Measurements from ENCODE around the gene CD3E. TPM values are rescaled to one million over a fixed set of nuclear protein-coding genes. Genes with fewer than 3 reads are reported as not detected.
"Not testable (repeated sequence)": the region's sequence is repeated elsewhere in the genome, so short reads cannot be mapped to it uniquely, and the experiment has no call there.

CD3E gene
- total and polyA plus RNA-seq, 2 experiments from 2014 or later, result not detected

- no peaks in the 10 kb centered on the region for H3K79me2 ChIP-seq (ENCODE audit: insufficient read depth)
- no peak overlapping the region for H3K27ac ChIP-seq
- H3F3A ChIP-seq (ENCODE audit: insufficient read depth), result no peaks in the 10 kb centered on the region
- H4K20me1 ChIP-seq (ENCODE audit: insufficient read depth), result no peaks in the 10 kb centered on the region
- no peak overlapping the region for H3K4me2 ChIP-seq (ENCODE audit: unreplicated experiment)
- TF ChIP-seq EZH2phosphoT487 (IDR thresholded peaks at IDR 0.05; ENCODE audit: insufficient read depth, low read depth), result no peak
- TF ChIP-seq EZH2 (IDR thresholded peaks at IDR 0.05; ENCODE audit: insufficient read depth, poor library complexity, severe bottlenecking), result no peak
- H3K9ac ChIP-seq, result no peak overlapping the region
- H3K9me3 ChIP-seq (ENCODE audit: low read depth), result no peaks in the 10 kb centered on the region
- DNase-seq, result no peak
- no peak overlapping the region for H2AFZ ChIP-seq
- no peak overlapping the region for H3K4me3 ChIP-seq
- no peaks in the 10 kb centered on the region for H3K4me1 ChIP-seq (ENCODE audit: insufficient read depth)
- H3K36me3 ChIP-seq (ENCODE audit: low read depth), result no peaks in the 10 kb centered on the region
- WGBS, 2 experiments (ENCODE audit: low coverage in 1 of 2, low lambda C conversion rate in 2 of 2, missing lambda C conversion rate in 2 of 2), result 29 to 32% methylated on average over 8 of the region's 8 CpGs
- in situ Hi-C loops (cut with MboI), result no loop called here
- no peaks in the 10 kb centered on the region for H3K9me2 ChIP-seq (ENCODE audit: insufficient read depth)
- H3K27me3 ChIP-seq (replicated peaks; ENCODE audit: insufficient read depth), result peaks cover 11% of the 10 kb centered on the region; the same call in 1 of the 2 replicates
These were observed 2.8 kb upstream of the CD3E start for GRCh38 chr11:118301600-118302195.

DNA sequence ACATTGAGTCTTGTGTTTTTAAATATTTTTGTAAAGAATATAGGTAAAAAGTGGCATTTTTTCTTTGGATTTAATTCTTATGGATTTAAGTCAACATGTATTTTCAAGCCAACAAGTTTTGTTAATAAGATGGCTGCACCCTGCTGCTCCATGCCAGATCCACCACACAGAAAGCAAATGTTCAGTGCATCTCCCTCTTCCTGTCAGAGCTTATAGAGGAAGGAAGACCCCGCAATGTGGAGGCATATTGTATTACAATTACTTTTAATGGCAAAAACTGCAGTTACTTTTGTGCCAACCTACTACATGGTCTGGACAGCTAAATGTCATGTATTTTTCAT, 333 bp upstream of the CD3E start:
- TF ChIP-seq EZH2 (IDR thresholded peaks at IDR 0.05; ENCODE audit: insufficient read depth, poor library complexity, severe bottlenecking) (no peak), EZH2phosphoT487 (IDR thresholded peaks at IDR 0.05; ENCODE audit: insufficient read depth, low read depth) (no peak)
- Histone ChIP-seq H3K27ac (no peak overlapping the region), H3K79me2 (ENCODE audit: insufficient read depth) (no peaks in the 10 kb centered on the region), H3F3A (ENCODE audit: insufficient read depth) (no peaks in the 10 kb centered on the region), H2AFZ (no peak overlapping the region), H3K9me2 (ENCODE audit: insufficient read depth) (no peaks in the 10 kb centered on the region), H3K4me1 (ENCODE audit: insufficient read depth) (no peaks in the 10 kb centered on the region), H3K9me3 (ENCODE audit: low read depth) (no peaks in the 10 kb centered on the region), H3K9ac (no peak overlapping the region), H3K36me3 (ENCODE audit: low read depth) (no peaks in the 10 kb centered on the region), H3K4me2 (ENCODE audit: unreplicated experiment) (no peak overlapping the region), H4K20me1 (ENCODE audit: insufficient read depth) (no peaks in the 10 kb centered on the region), H3K4me3 (no peak overlapping the region), H3K27me3 (replicated peaks; ENCODE audit: insufficient read depth) (peaks cover 11% of the 10 kb centered on the region; the same call in 1 of the 2 replicates)
- 57 to 67% methylated on average over 1 of the region's 1 CpG for WGBS, 2 experiments (ENCODE audit: low coverage in 1 of 2, low lambda C conversion rate in 2 of 2, missing lambda C conversion rate in 2 of 2)
- DNase-seq, result no peak
- in situ Hi-C loops (cut with MboI), result no loop called here

DNA sequence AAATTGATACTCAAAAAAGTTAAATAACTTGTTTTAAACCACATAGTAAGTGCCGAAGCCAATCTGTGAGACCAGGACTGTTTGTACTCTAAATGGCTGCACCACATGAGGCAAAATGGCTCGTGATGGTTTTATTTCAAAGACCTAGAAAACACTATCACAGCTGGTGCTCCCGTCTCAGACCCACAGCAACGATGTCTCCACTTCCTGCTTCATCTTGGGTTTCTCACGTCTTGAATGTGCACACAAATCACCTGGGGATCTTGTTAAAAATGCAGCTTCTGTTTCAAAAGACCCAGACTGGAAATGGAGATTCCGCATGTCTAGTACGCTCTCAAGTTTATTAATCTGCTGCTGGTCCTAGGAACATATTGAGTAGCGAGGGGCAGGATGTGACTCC, 1.2 kb downstream of the CD3E start:
- 47 to 50% methylated on average over 8 of the region's 8 CpGs for WGBS, 2 experiments (ENCODE audit: low coverage in 1 of 2, low lambda C conversion rate in 2 of 2, missing lambda C conversion rate in 2 of 2)

DNA sequence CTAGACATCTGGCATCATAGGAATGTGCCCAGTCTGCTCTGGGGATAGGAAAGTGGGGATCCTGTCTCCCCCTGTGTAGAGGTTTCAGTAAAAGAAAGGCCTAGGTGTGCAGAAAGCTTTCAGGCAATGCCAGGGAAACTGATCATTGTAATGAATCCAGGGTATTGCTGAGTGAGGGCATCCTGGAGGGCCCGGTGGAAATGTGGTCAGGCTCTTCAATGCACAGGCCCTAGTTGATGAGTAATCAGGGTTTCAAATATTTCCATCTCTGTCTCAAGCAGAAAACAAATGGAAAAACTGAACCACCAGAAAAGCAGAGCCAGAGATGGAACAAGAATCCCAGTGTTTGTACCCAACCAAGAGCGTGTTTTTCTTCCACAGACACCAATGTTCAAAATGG, 2.0 kb downstream of the CD3E start:
- TF ChIP-seq EZH2 (IDR thresholded peaks at IDR 0.05; ENCODE audit: insufficient read depth, poor library complexity, severe bottlenecking) (no peak), EZH2phosphoT487 (IDR thresholded peaks at IDR 0.05; ENCODE audit: insufficient read depth, low read depth) (no peak)
- no peaks in the 10 kb centered on the region for H3K79me2 ChIP-seq (ENCODE audit: insufficient read depth)
- no peaks in the 10 kb centered on the region for H3K36me3 ChIP-seq (ENCODE audit: low read depth)
- DNase-seq, result peak; percentile 6
- H3K9ac ChIP-seq, result no peak overlapping the region
- H4K20me1 ChIP-seq (ENCODE audit: insufficient read depth), result no peaks in the 10 kb centered on the region
- no peak overlapping the region for H3K27ac ChIP-seq
- H3K4me2 ChIP-seq (ENCODE audit: unreplicated experiment), result no peak overlapping the region
- no peaks in the 10 kb centered on the region for H3K9me3 ChIP-seq (ENCODE audit: low read depth)
- H3K9me2 ChIP-seq (ENCODE audit: insufficient read depth), result no peaks in the 10 kb centered on the region
- H3K4me1 ChIP-seq (ENCODE audit: insufficient read depth), result no peaks in the 10 kb centered on the region
- peaks cover 25% of the 10 kb centered on the region; the same call in 1 of the 2 replicates for H3K27me3 ChIP-seq (replicated peaks; ENCODE audit: insufficient read depth)
- H3K4me3 ChIP-seq, result no peak overlapping the region
- no peaks in the 10 kb centered on the region for H3F3A ChIP-seq (ENCODE audit: insufficient read depth)
- no peak overlapping the region for H2AFZ ChIP-seq
- in situ Hi-C loops (cut with MboI), result no loop called here
- WGBS, 2 experiments (ENCODE audit: low coverage in 1 of 2, low lambda C conversion rate in 2 of 2, missing lambda C conversion rate in 2 of 2), result 26 to 48% methylated on average over 2 of the region's 2 CpGs

More for the DNA sequence above, 1.2 kb downstream of the CD3E start:
- H3K9me3 ChIP-seq (ENCODE audit: low read depth), result no peaks in the 10 kb centered on the region
- H3K4me1 ChIP-seq (ENCODE audit: insufficient read depth), result no peaks in the 10 kb centered on the region
- no peak overlapping the region for H3K9ac ChIP-seq
- H3K4me3 ChIP-seq, result no peak overlapping the region
- H3K9me2 ChIP-seq (ENCODE audit: insufficient read depth), result no peaks in the 10 kb centered on the region
- H3F3A ChIP-seq (ENCODE audit: insufficient read depth), result no peaks in the 10 kb centered on the region
- no peaks in the 10 kb centered on the region for H3K79me2 ChIP-seq (ENCODE audit: insufficient read depth)
- H3K4me2 ChIP-seq (ENCODE audit: unreplicated experiment), result no peak overlapping the region
- DNase-seq, result no peak
- no peak overlapping the region for H3K27ac ChIP-seq
- in situ Hi-C loops (cut with MboI), result no loop called here
- H3K36me3 ChIP-seq (ENCODE audit: low read depth), result no peaks in the 10 kb centered on the region
- H3K27me3 ChIP-seq (replicated peaks; ENCODE audit: insufficient read depth), result peaks cover 17% of the 10 kb centered on the region; the same call in 1 of the 2 replicates
- no peak overlapping the region for H2AFZ ChIP-seq
- TF ChIP-seq EZH2 (IDR thresholded peaks at IDR 0.05; ENCODE audit: insufficient read depth, poor library complexity, severe bottlenecking) (no peak), EZH2phosphoT487 (IDR thresholded peaks at IDR 0.05; ENCODE audit: insufficient read depth, low read depth) (no peak)
- H4K20me1 ChIP-seq (ENCODE audit: insufficient read depth), result no peaks in the 10 kb centered on the region

DNA sequence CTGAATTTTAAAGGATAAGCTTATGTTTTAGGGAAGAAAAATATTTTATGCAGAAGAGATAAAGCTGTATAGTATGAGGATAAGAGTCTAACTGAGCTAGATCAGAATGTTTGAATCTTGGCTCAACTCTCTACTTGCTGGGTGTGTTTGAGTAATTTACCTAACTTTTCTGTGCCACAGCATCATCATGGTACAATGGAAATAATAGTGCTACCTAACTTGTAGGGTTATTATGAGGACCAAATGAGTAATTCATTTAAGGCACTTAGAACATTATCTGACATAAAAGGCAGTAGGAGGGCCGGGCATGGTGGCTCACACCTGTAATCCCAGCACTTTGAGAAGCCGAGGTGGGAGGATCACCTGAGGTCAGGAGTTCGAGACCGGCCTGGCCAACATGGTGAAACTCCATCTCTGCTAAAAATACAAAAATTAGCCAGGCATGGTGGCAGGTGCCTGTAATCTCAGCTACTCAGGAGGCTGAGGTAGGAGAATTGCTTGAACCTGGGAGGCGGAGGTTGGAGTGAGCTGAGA, 4.5 kb downstream of the CD3E start:
- H3K9me3 ChIP-seq (ENCODE audit: low read depth); H3K9me2 ChIP-seq (ENCODE audit: insufficient read depth); DNase-seq; H3K4me3 ChIP-seq; H3F3A ChIP-seq (ENCODE audit: insufficient read depth); H2AFZ ChIP-seq; H3K4me1 ChIP-seq (ENCODE audit: insufficient read depth); H3K27ac ChIP-seq; H3K9ac ChIP-seq; H3K4me2 ChIP-seq (ENCODE audit: unreplicated experiment); H4K20me1 ChIP-seq (ENCODE audit: insufficient read depth); H3K79me2 ChIP-seq (ENCODE audit: insufficient read depth); in situ Hi-C loops (cut with MboI); H3K36me3 ChIP-seq (ENCODE audit: low read depth): not testable (repeated sequence)
- 49 to 52% methylated on average over 5 of the region's 5 CpGs for WGBS, 2 experiments (ENCODE audit: low coverage in 1 of 2, low lambda C conversion rate in 2 of 2, missing lambda C conversion rate in 2 of 2)
- peaks cover 23% of the 10 kb centered on the region; the same call in 1 of the 2 replicates for H3K27me3 ChIP-seq (replicated peaks; ENCODE audit: insufficient read depth)
